Head of caudate nucleus (tissue), 42 donors: ENCODE results near the gene GAMT.
A peak's percentile ranks its signal among the peaks of the same experiment; 100 is the strongest.
"Not testable (repeated sequence)": the region's sequence is repeated elsewhere in the genome, so short reads cannot be mapped to it uniquely, and the experiment has no call there.

Experiments used
- DNase-seq, 42 donors: peaks; one replicate each; pipeline versions ENCODE4 v3.0.0 to v3.0.0-alpha.2; 2020 to 2021; ENCODE audit warnings: mixed read lengths in 7 of 42
- intact Hi-C: fragments of 100-400 bp; cut with DNase I; formaldehyde crosslinking; loops from one replicate; pipeline ENCODE4 v1.15.0; 2022

GAMT gene

GRCh38 chr19:1421958-1422305 is 20.6 kb upstream of the GAMT start:
- no peak for DNase-seq
- intact Hi-C loops: no loop called here

- intact Hi-C loops: no loop called here
- no peak for DNase-seq
Observed at GRCh38 chr19:1421218-1421957, 20.0 kb upstream of the GAMT start.

- intact Hi-C loops: no loop called here
- no peak for DNase-seq
Observed at GRCh38 chr19:1420590-1420989, 19.2 kb upstream of the GAMT start.

- DNase-seq, intact Hi-C loops: not testable (repeated sequence)
Observed at GRCh38 chr19:1420085-1420484, 18.7 kb upstream of the GAMT start.

GRCh38 chr19:1418951-1419738 is 17.8 kb upstream of the GAMT start:
- intact Hi-C loops: no loop called here
- DNase-seq: no peak

GRCh38 chr19:1418496-1418775 is 17.1 kb upstream of the GAMT start:
- DNase-seq: no peak
- intact Hi-C loops: no loop called here

GRCh38 chr19:1417681-1418495 is 16.5 kb upstream of the GAMT start:
- intact Hi-C loops: no loop called here
- DNase-seq: peak in 5 of 42 donors; percentile 24 to 60 (median 40)

GRCh38 chr19:1417145-1417544 is 15.8 kb upstream of the GAMT start:
- intact Hi-C loops: no loop called here
- DNase-seq: peak in 15 of 42 donors; percentile 36 to 77 (median 58)

- peak in 2 of 42 donors; percentile 22 to 58 for DNase-seq
- intact Hi-C loops: no loop called here
Observed at GRCh38 chr19:1416014-1416841, 14.9 kb upstream of the GAMT start.

GRCh38 chr19:1412995-1413800 is 11.9 kb upstream of the GAMT start:
- intact Hi-C loops: no loop called here
- no peak for DNase-seq

- intact Hi-C loops: no loop called here
- no peak for DNase-seq
Observed at GRCh38 chr19:1412323-1412923, 11.1 kb upstream of the GAMT start.

- intact Hi-C loops: no loop called here
Observed at GRCh38 chr19:1411255-1412191, 10.2 kb upstream of the GAMT start.

GRCh38 chr19:1410789-1411188 is 9.4 kb upstream of the GAMT start:
- no peak for DNase-seq
- intact Hi-C loops: no loop called here

More at GRCh38 chr19:1411255-1412191, 10.2 kb upstream of the GAMT start:
- peak; percentile 77 to 98 (median 93) for DNase-seq

- intact Hi-C loops: no loop called here
- DNase-seq: no peak
Observed at GRCh38 chr19:1410136-1410786, 8.9 kb upstream of the GAMT start.

- DNase-seq: no peak
- intact Hi-C loops: loop anchor here (5.0 kb wide), 1 partner anchor 33 kb away; no protein-coding TSS in a partner anchor
Observed at GRCh38 chr19:1409204-1410005, 8.1 kb upstream of the GAMT start.
